NCI-H1417 (cell line): Measurements from ENCODE around the gene CREB5.

Experiments
- DNase-seq, 3 experiments: peaks; one replicate each; lab custom pipeline; 2025; lab: John Stamatoyannopoulos, UW

Gene CREB5

GRCh38 chr7:28435152-28435551 is 22.8 kb downstream of the CREB5 start:
- DNase-seq: peak in 1 of 3 experiments; percentile 51

- DNase-seq: peak; percentile 34 to 80 (median 48)
Observed at GRCh38 chr7:28435732-28436378, 23.5 kb downstream of the CREB5 start.

GRCh38 chr7:28440055-28440601 is 27.8 kb downstream of the CREB5 start:
- DNase-seq: peak in 2 of 3 experiments; percentile 73 to 91

- no peak for DNase-seq
Observed at GRCh38 chr7:28442540-28443420, 30.5 kb downstream of the CREB5 start.

GRCh38 chr7:28446131-28446530 is 33.8 kb downstream of the CREB5 start:
- no peak for DNase-seq

- no peak for DNase-seq
Observed at GRCh38 chr7:28447071-28447470, 34.8 kb downstream of the CREB5 start.

- no peak for DNase-seq
Observed at GRCh38 chr7:28448708-28449107, 36.4 kb downstream of the CREB5 start.

- no peak for DNase-seq
Observed at GRCh38 chr7:28452681-28453080, 40.4 kb downstream of the CREB5 start.

- DNase-seq: no peak
Observed at GRCh38 chr7:28455486-28455885, 43.2 kb downstream of the CREB5 start.

- DNase-seq: no peak
Observed at GRCh38 chr7:28456044-28456443, 43.7 kb downstream of the CREB5 start.

GRCh38 chr7:28458732-28459131 is 46.4 kb downstream of the CREB5 start:
- no peak for DNase-seq

GRCh38 chr7:28459306-28459705 is 47.0 kb downstream of the CREB5 start:
- no peak for DNase-seq

- DNase-seq: no peak
Observed at GRCh38 chr7:28465697-28466096, 53.4 kb downstream of the CREB5 start.

- no peak for DNase-seq
Observed at GRCh38 chr7:28466341-28466740, 54.0 kb downstream of the CREB5 start.

GRCh38 chr7:28466885-28467284 is 54.6 kb downstream of the CREB5 start:
- DNase-seq: no peak

GRCh38 chr7:28469562-28469961 is 57.2 kb downstream of the CREB5 start:
- no peak for DNase-seq

GRCh38 chr7:28470344-28470743 is 58.0 kb downstream of the CREB5 start:
- DNase-seq: no peak

GRCh38 chr7:28472332-28472731 is 60.0 kb downstream of the CREB5 start:
- DNase-seq: no peak

GRCh38 chr7:28473571-28474281 is 61.4 kb downstream of the CREB5 start:
- no peak for DNase-seq

- no peak for DNase-seq
Observed at GRCh38 chr7:28474282-28474638, 61.9 kb downstream of the CREB5 start.

- no peak for DNase-seq
Observed at GRCh38 chr7:28474640-28475039, 62.3 kb downstream of the CREB5 start.

- no peak for DNase-seq
Observed at GRCh38 chr7:28477041-28477442, 64.7 kb downstream of the CREB5 start.
